ENCODE data around the gene EFNA5. TPM values are rescaled to one million over a fixed set of nuclear protein-coding genes. Genes with fewer than 3 reads are reported as not detected.

Gene EFNA5
- total RNA-seq, 1 donor from 2014 or later: 12.0 TPM

DNA sequence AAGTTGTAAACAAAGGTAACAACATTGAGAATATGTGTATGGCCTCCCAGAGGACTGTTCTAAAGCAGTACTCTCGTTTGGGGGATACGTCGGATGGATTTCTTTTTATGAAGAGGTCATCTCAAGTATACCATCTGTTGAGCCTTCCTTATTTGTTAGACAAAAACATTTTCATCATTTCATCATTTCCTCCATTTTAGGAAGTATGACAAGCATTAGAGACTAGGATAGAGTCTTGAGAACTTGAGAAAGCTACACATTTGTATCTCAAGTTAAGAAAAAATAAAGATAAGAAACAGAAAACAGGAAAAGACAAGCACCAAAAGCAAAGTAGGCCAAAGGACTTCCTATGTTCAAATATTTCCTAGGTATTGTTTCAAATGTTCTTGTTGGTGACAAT is 307.0 kb downstream of the EFNA5 start:
- H3K27me3 Mint-ChIP-seq: no peaks in the 10 kb centered on the region
- TF ChIP-seq, protein P1, sequence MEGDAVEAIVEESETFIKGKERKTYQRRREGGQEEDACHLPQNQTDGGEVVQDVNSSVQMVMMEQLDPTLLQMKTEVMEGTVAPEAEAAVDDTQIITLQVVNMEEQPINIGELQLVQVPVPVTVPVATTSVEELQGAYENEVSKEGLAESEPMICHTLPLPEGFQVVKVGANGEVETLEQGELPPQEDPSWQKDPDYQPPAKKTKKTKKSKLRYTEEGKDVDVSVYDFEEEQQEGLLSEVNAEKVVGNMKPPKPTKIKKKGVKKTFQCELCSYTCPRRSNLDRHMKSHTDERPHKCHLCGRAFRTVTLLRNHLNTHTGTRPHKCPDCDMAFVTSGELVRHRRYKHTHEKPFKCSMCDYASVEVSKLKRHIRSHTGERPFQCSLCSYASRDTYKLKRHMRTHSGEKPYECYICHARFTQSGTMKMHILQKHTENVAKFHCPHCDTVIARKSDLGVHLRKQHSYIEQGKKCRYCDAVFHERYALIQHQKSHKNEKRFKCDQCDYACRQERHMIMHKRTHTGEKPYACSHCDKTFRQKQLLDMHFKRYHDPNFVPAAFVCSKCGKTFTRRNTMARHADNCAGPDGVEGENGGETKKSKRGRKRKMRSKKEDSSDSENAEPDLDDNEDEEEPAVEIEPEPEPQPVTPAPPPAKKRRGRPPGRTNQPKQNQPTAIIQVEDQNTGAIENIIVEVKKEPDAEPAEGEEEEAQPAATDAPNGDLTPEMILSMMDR (IDR thresholded peaks at IDR 0.05; ENCODE audit: unreplicated experiment): no peak
- peaks cover 9% of the 10 kb centered on the region for H3K4me1 Mint-ChIP-seq (ENCODE audit: low read depth)
- H3K36me3 Mint-ChIP-seq (ENCODE audit: insufficient read depth): no peaks in the 10 kb centered on the region
- DNase-seq (ENCODE audit: low spot score, unreplicated experiment): no peak
- H3K4me3 Mint-ChIP-seq (ENCODE audit: low read depth): no peak overlapping the region
- no peaks in the 10 kb centered on the region for H3K9me3 Mint-ChIP-seq (ENCODE audit: low read depth)
- no peak overlapping the region for H3K27ac Mint-ChIP-seq

DNA sequence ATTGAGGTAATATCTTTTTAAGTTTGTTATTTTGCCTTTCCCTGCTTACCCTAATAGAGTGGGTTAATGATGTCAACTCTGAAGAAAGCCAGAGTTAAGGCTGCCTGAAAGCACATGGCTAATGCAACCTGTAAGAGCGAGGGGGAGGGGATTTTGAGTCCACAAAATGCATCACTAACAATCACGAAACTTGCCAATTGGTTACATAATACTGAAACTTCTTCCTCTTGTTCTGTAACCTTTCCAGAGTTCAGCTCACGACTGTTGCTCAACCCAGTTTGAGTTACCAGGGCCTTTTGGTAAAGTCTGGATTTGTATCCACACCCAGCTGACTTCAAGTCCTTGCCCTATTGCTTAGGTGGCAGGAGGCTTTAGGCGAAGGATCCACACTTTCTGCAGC is 308.8 kb downstream of the EFNA5 start:
- Mint-ChIP-seq H3K36me3 (ENCODE audit: insufficient read depth) (no peaks in the 10 kb centered on the region), H3K27ac (no peak overlapping the region), H3K4me3 (ENCODE audit: low read depth) (no peak overlapping the region), H3K27me3 (no peaks in the 10 kb centered on the region), H3K4me1 (ENCODE audit: low read depth) (no peaks in the 10 kb centered on the region), H3K9me3 (ENCODE audit: low read depth) (no peaks in the 10 kb centered on the region)
- DNase-seq (ENCODE audit: low spot score, unreplicated experiment): no peak
- TF ChIP-seq, protein P1 (IDR thresholded peaks at IDR 0.05; ENCODE audit: unreplicated experiment): no peak

DNA sequence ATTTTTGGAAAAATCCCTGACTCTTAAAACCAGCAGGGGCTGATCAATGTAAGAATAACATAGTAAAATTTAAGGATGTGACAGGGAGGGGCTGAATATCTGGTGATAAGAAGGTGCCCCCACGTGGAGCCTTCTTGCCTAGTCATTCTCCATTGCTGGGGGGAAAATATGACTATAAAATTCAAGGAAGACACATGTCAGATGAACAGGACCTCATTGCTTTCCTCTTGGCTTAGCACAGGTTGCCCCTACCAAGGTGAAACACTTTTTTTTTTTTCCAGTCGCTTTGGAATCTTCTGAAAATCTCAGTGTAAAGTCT is 310.9 kb downstream of the EFNA5 start:
- Mint-ChIP-seq H3K36me3 (ENCODE audit: insufficient read depth) (no peaks in the 10 kb centered on the region), H3K4me1 (ENCODE audit: low read depth) (no peaks in the 10 kb centered on the region), H3K27me3 (no peaks in the 10 kb centered on the region), H3K9me3 (ENCODE audit: low read depth) (no peaks in the 10 kb centered on the region), H3K27ac (no peak overlapping the region), H3K4me3 (ENCODE audit: low read depth) (no peak overlapping the region)
- no peak for DNase-seq (ENCODE audit: low spot score, unreplicated experiment)
- TF ChIP-seq, protein P1 (IDR thresholded peaks at IDR 0.05; ENCODE audit: unreplicated experiment): no peak

DNA sequence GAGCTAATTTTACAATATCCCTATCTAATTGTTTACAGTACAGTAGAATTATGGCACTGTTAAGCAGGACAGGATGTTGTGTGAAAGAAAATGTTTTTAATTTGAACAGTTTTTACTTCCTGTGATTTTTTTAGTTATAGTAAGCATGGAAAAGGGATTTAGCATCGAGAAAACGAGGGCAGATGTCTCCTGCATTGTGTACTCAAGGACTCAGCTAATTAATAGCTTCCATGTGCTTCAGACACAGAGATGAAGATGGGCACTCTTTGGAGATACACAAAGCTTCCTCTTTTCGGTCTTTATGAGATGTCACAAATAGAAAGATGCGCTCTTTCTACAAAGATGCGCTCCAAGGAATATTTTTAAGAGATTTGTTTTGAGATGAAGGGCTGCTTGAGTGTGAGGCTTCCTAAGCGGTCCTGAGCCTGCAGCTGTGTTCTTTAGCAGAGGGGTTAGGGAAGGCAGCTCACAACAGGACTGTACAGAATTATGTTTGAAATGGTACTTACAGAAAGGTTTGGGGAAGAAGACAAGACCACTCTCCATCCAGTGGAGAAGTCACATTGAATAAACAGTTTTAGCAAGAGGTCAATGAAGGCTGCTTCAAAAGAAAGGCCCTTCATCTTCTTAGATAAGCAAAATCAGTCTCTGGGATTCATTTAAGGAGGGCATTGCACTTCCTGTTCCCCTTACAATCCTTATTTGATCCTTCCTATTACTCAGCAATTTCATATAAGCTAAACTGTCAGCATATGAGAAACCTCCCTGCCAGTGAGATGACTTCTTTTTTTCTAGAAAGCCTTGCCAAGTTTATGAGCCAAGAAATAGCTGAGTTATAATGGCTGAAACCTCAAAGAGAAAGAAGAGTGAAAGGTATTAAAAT is 311.5 kb downstream of the EFNA5 start:
- DNase-seq (ENCODE audit: low spot score, unreplicated experiment): no peak
- H3K27me3 Mint-ChIP-seq: no peaks in the 10 kb centered on the region
- no peak overlapping the region for H3K27ac Mint-ChIP-seq

DNA sequence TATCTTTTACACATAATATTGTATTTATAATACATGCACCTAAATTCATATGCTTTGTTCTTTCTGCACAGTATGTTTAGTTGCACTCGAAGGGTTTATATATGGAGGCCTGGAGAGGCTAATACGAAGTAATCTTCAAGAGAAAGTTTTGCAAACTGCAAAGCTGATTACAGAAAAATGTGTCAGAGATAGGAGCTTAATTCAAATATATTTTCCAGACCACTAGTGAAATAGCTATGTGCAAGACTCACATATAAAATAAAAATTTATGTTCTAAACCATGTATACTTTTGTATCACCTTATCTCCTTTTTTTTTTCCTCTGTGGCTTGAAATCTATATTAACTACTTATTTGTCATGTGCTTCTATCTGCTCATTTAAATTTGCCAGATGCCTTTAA is 313.8 kb downstream of the EFNA5 start:
- DNase-seq (ENCODE audit: low spot score, unreplicated experiment): no peak
- Mint-ChIP-seq H3K27ac (no peak overlapping the region), H3K4me3 (ENCODE audit: low read depth) (no peak overlapping the region), H3K4me1 (ENCODE audit: low read depth) (no peaks in the 10 kb centered on the region), H3K36me3 (ENCODE audit: insufficient read depth) (no peaks in the 10 kb centered on the region), H3K27me3 (peaks cover 4% of the 10 kb centered on the region), H3K9me3 (ENCODE audit: low read depth) (no peaks in the 10 kb centered on the region)
- TF ChIP-seq, protein P1 (IDR thresholded peaks at IDR 0.05; ENCODE audit: unreplicated experiment): no peak

More for the DNA sequence above, 311.5 kb downstream of the EFNA5 start:
- no peaks in the 10 kb centered on the region for H3K4me1 Mint-ChIP-seq (ENCODE audit: low read depth)
- H3K36me3 Mint-ChIP-seq (ENCODE audit: insufficient read depth): no peaks in the 10 kb centered on the region
- TF ChIP-seq, protein P1 (IDR thresholded peaks at IDR 0.05; ENCODE audit: unreplicated experiment): no peak
- no peak overlapping the region for H3K4me3 Mint-ChIP-seq (ENCODE audit: low read depth)
- no peaks in the 10 kb centered on the region for H3K9me3 Mint-ChIP-seq (ENCODE audit: low read depth)

Measured in progenitor cell of endocrine pancreas (in vitro differentiated cells).